Breast epithelium (tissue), 4 donors: Measurements from ENCODE around the gene PRKAR1B. TPM values are rescaled to one million over a fixed set of nuclear protein-coding genes. Genes with fewer than 3 reads are reported as not detected.

Experiments used
- DNase-seq, 2 donors: peaks; one replicate each; pipeline ENCODE4 v3.0.0-alpha.2; 2019; ENCODE audit warnings: low spot score in 2 of 2
- H3K27ac ChIP-seq, 2 donors: fragments of 200-600 bp; sonication (generic) in 1 of 2; one replicate each; pipeline ENCODE4 v1.5.1; 2016 to 2019; ENCODE audit warnings: mild to moderate bottlenecking in 1 of 2
- H3K27me3 ChIP-seq, 2 donors: fragments of 200-600 bp; sonication (generic) in 1 of 2; one replicate each; pipeline versions ENCODE4 v1.5.1 to v1.6.0; 2017 to 2019; ENCODE audit warnings: control low read depth in 1 of 2, mild to moderate bottlenecking in 1 of 2
- H3K36me3 ChIP-seq: fragments of 200-600 bp; one replicate; pipeline ENCODE4 v1.5.1; 2019
- H3K4me1 ChIP-seq, 2 donors: fragments of 200-600 bp; sonication (generic); one replicate each; pipeline ENCODE4 v1.5.1; 2016 to 2019; ENCODE audit warnings: control low read depth in 1 of 2
- H3K4me3 ChIP-seq, 3 donors: fragments of 200-600 bp; sonication (generic); 1 replicate in 2 of 3; 2 replicates in 1 of 3; pipeline ENCODE4 v1.5.1; 2016 to 2019; ENCODE audit warnings: mild to moderate bottlenecking in 3 of 3, moderate library complexity in 2 of 3
- H3K9me3 ChIP-seq, 2 donors: fragments of 200-600 bp; sonication (generic) in 1 of 2; one replicate each; pipeline ENCODE4 v1.5.1; 2016 to 2019; ENCODE audit warnings: control low read depth in 1 of 2
- CTCF ChIP-seq, 3 donors: fragments of 450-650 bp; IDR thresholded peaks; one replicate each; pipeline ENCODE4 v1.5.1; 2016 to 2017; ENCODE audit warnings: antibody characterized with exemption in 3 of 3, mild to moderate bottlenecking in 3 of 3, moderate library complexity in 3 of 3
- POLR2A ChIP-seq: fragments of 450-650 bp; IDR thresholded peaks from one replicate; pipeline ENCODE4 v1.6.1; 2016; ENCODE audit warnings: antibody characterized with exemption, mild to moderate bottlenecking, moderate library complexity
- POLR2AphosphoS5 ChIP-seq, 3 donors: sonication (generic); formaldehyde crosslinking; IDR thresholded peaks; one replicate each; pipeline ENCODE4 v1.6.1; 2017; ENCODE audit warnings: antibody characterized with exemption in 3 of 3
- intact Hi-C: fragments of 100-400 bp; cut with DNase I; formaldehyde crosslinking; loops from one replicate; pipeline ENCODE4 v1.15.1; 2023; ENCODE audit warnings: low total_unique reads
- total RNA-seq, 3 donors: library from RNA; depleted of rRNA; stranded (reverse); fragments of >200 nt; gene quantifications; one replicate each; pipeline ENCODE4 v1.1.0, GENCODE V29; 2016

The PRKAR1B gene
- total RNA-seq, 3 donors from 2014 or later: 3.7 to 10.5 (median 7.9) TPM

GRCh38 chr7:698515-699475, 28.3 kb downstream of the PRKAR1B start:
- DNase-seq: no peak
- TF ChIP-seq CTCF (IDR thresholded peaks at IDR 0.05) (no peak), POLR2A (no peak), POLR2AphosphoS5 (IDR thresholded peaks at IDR 0.05) (peak in 1 of 3 donors; percentile 29)
- Histone ChIP-seq H3K27ac (peak overlapping the region in 1 of 2 donors; percentile 12), H3K36me3 (no peaks in the 10 kb centered on the region), H3K27me3 (no peaks in the 10 kb centered on the region), H3K4me1 (no peaks in the 10 kb centered on the region), H3K4me3 (no peak overlapping the region), H3K9me3 (peaks cover 4 to 5% of the 10 kb centered on the region in 2 donors)
- intact Hi-C loops: no loop called here

GRCh38 chr7:696812-697551, 30.1 kb downstream of the PRKAR1B start:
- H3K27ac ChIP-seq: peak overlapping the region in 1 of 2 donors; percentile 20
- H3K27me3 ChIP-seq: no peaks in the 10 kb centered on the region
- H3K36me3 ChIP-seq: no peaks in the 10 kb centered on the region
- TF ChIP-seq POLR2A (no peak), CTCF (IDR thresholded peaks at IDR 0.05) (no peak), POLR2AphosphoS5 (IDR thresholded peaks at IDR 0.05) (no peak)
- no peak for DNase-seq
- intact Hi-C loops: no loop called here
- H3K4me1 ChIP-seq: no peaks in the 10 kb centered on the region
- no peaks in the 10 kb centered on the region for H3K9me3 ChIP-seq
- no peak overlapping the region for H3K4me3 ChIP-seq

GRCh38 chr7:696426-696811, 30.7 kb downstream of the PRKAR1B start:
- H3K4me1 ChIP-seq: no peaks in the 10 kb centered on the region
- no peak overlapping the region for H3K4me3 ChIP-seq
- H3K27me3 ChIP-seq: no peaks in the 10 kb centered on the region
- no peak for DNase-seq
- intact Hi-C loops: no loop called here
- no peaks in the 10 kb centered on the region for H3K9me3 ChIP-seq
- H3K27ac ChIP-seq: no peak overlapping the region
- H3K36me3 ChIP-seq: no peaks in the 10 kb centered on the region
- no peak for TF ChIP-seq CTCF (IDR thresholded peaks at IDR 0.05)
- no peak for TF ChIP-seq POLR2A
- TF ChIP-seq POLR2AphosphoS5 (IDR thresholded peaks at IDR 0.05): no peak

GRCh38 chr7:693280-693679, 33.8 kb downstream of the PRKAR1B start:
- DNase-seq: peak in 1 of 2 donors; percentile 28
- Histone ChIP-seq H3K9me3 (peaks cover 13 to 18% of the 10 kb centered on the region in 2 donors), H3K27ac (no peak overlapping the region), H3K36me3 (no peaks in the 10 kb centered on the region), H3K4me1 (no peaks in the 10 kb centered on the region), H3K4me3 (no peak overlapping the region), H3K27me3 (no peaks in the 10 kb centered on the region)
- intact Hi-C loops: no loop called here
- TF ChIP-seq CTCF (IDR thresholded peaks at IDR 0.05) (no peak), POLR2A (no peak), POLR2AphosphoS5 (IDR thresholded peaks at IDR 0.05) (no peak)
